CD4-positive, alpha-beta T cell (primary cell): ENCODE data around the gene ABRACL. TPM values are rescaled to one million over a fixed set of nuclear protein-coding genes. Genes with fewer than 3 reads are reported as not detected.

Experiments
- ATAC-seq: fragments of 200-7000 bp; cut with Tn5 transposase; one replicate; pipeline ENCODE4 v1.10.0; 2022; ENCODE audit warnings: mild to moderate bottlenecking; ENCODE audit not compliant: poor library complexity
- CTCF ChIA-PET: fragments of 350-600 bp; sonication (Branson Sonifier 250); formaldehyde crosslinking; loops from one replicate; lab custom pipeline; 2021; ENCODE audit warnings: antibody characterized with exemption, inconsistent platforms; lab: Charles Lee
- POLR2A ChIA-PET: fragments of 350-600 bp; sonication (Branson Sonifier 250); formaldehyde crosslinking; loops from one replicate; lab custom pipeline; 2021; ENCODE audit warnings: antibody characterized with exemption, inconsistent platforms; lab: Charles Lee
- DNase-seq, 14 experiments: peaks; one replicate each; pipeline ENCODE4 v3.0.0-alpha.2; 2013 to 2020; ENCODE audit warnings: mixed read lengths in 2 of 14
- H3K27ac ChIP-seq, 2 donors: one replicate each; pipeline versions ENCODE4 v1.5.1 to v1.7.0; 2013; ENCODE audit warnings: low read length in 2 of 2, low read depth in 1 of 2, mild to moderate bottlenecking in 1 of 2
- H3K27me3 ChIP-seq, 2 experiments: 1 replicate in 1 of 2; 2 replicates in 1 of 2; pipeline versions ENCODE4 v1.6.1 to v1.7.0; 2013; ENCODE audit warnings: low read length in 2 of 2, control low read depth in 1 of 2, mild to moderate bottlenecking in 1 of 2, moderate library complexity in 1 of 2; ENCODE audit not compliant: insufficient read depth in 2 of 2, control insufficient read depth in 1 of 2
- H3K36me3 ChIP-seq: one replicate; pipeline ENCODE4 v1.6.1; 2013; ENCODE audit warnings: low read length, control low read depth; ENCODE audit not compliant: insufficient read depth
- H3K4me1 ChIP-seq: one replicate; pipeline ENCODE4 v1.6.1; 2013; ENCODE audit warnings: low read length, control low read depth; ENCODE audit not compliant: insufficient read depth
- H3K4me3 ChIP-seq: one replicate; pipeline ENCODE4 v1.5.1; 2013; ENCODE audit warnings: mild to moderate bottlenecking, low read length, moderate library complexity
- H3K9me3 ChIP-seq, 2 experiments: 1 replicate in 1 of 2; 2 replicates in 1 of 2; pipeline versions ENCODE4 v1.6.1 to v1.7.0; 2013; ENCODE audit warnings: low read length in 2 of 2, mild to moderate bottlenecking in 2 of 2, control low read depth in 1 of 2, moderate library complexity in 1 of 2; ENCODE audit not compliant: control insufficient read depth in 1 of 2, insufficient read depth in 1 of 2
- H3K27ac Mint-ChIP-seq: one replicate; pipeline ENCODE4 v1.8.0; 2020; ENCODE audit warnings: mixed read lengths
- H3K27me3 Mint-ChIP-seq: one replicate; pipeline ENCODE4 v1.8.0; 2021; ENCODE audit warnings: mixed read lengths
- H3K36me3 Mint-ChIP-seq: one replicate; pipeline ENCODE4 v1.8.0; 2021; ENCODE audit warnings: low read depth, mixed read lengths
- H3K4me1 Mint-ChIP-seq: one replicate; pipeline ENCODE4 v1.8.0; 2021; ENCODE audit warnings: low read depth, mixed read lengths
- H3K4me3 Mint-ChIP-seq: one replicate; pipeline ENCODE4 v1.8.0; 2020; ENCODE audit warnings: mild to moderate bottlenecking, mixed read lengths
- H3K9me3 Mint-ChIP-seq: one replicate; pipeline ENCODE4 v1.8.0; 2020; ENCODE audit warnings: mixed read lengths
- CTCF ChIP-seq: fragments of 200-600 bp; IDR thresholded peaks from one replicate; pipeline ENCODE4 v1.8.0; 2022; ENCODE audit warnings: antibody characterized with exemption, mild to moderate bottlenecking
- intact Hi-C, 2 experiments: fragments of 100-400 bp; cut with DNase I in 1 of 2; cut with micrococcal nuclease in 1 of 2; formaldehyde crosslinking; loops; one replicate each; pipeline versions ENCODE4 v1.15.1 to v1.9.0; 2023 to 2025; cut with DNase I, micrococcal nuclease
- total RNA-seq, 174 experiments: library from RNA in 2 of 174; stranded (reverse) in 2 of 174; gene quantifications; one replicate each; pipeline ENCODE4 v1.2.3 and lab custom pipeline; 2021 to 2026

The ABRACL gene
- total RNA-seq, 2 experiments from 2014 or later: 36.8 to 40.6 TPM

- Histone ChIP-seq H3K27me3 (no peaks in the 10 kb centered on the region), H3K4me3 (peak overlapping the region; percentile 85), H3K36me3 (peaks cover 20% of the 10 kb centered on the region), H3K4me1 (peaks cover 20% of the 10 kb centered on the region), H3K27ac (peak overlapping the region; percentile 12 to 90), H3K9me3 (no peaks in the 10 kb centered on the region)
- no peak for TF ChIP-seq CTCF
- ChIA-PET POLR2A (interaction anchor here (0.5 to 6.0 kb wide), 23 partner anchors 8 to 343 kb away, joined by 3 to 48 read pairs (median 4); partner anchors contain the start of genes CITED2, HECA and REPS1), CTCF (interaction anchor here (1.1 to 1.6 kb wide), 3 partner anchors 10 to 343 kb away, joined by 3 to 4 read pairs (median 3); no protein-coding TSS in a partner anchor)
- DNase-seq (peak in 5 of 14 experiments; percentile 5 to 61 (median 52)), ATAC-seq (no peak)
- Mint-ChIP-seq H3K27ac (no peak overlapping the region), H3K36me3 (peaks cover 44% of the 10 kb centered on the region), H3K4me3 (no peak overlapping the region), H3K27me3 (no peaks in the 10 kb centered on the region), H3K4me1 (peaks cover 38% of the 10 kb centered on the region), H3K9me3 (no peaks in the 10 kb centered on the region)
- intact Hi-C loops: loop anchor here in 1 of 2 experiments (5.0 kb wide), 1 partner anchor 142 kb away; no protein-coding TSS in a partner anchor
These were observed 1.9 kb downstream of the ABRACL start for GRCh38 chr6:139030228-139030963.

- H3K27me3 Mint-ChIP-seq: no peaks in the 10 kb centered on the region
- CTCF ChIA-PET: no interaction called here
These were observed 8.9 kb downstream of the ABRACL start for GRCh38 chr6:139037490-139037889.

GRCh38 chr6:139044250-139044649, 15.7 kb downstream of the ABRACL start:
- H3K36me3 Mint-ChIP-seq: peaks cover 55% of the 10 kb centered on the region
- H3K9me3 Mint-ChIP-seq: no peaks in the 10 kb centered on the region
- H3K4me3 ChIP-seq: no peak overlapping the region
- no peak overlapping the region for H3K27ac ChIP-seq
- peaks cover 40% of the 10 kb centered on the region for H3K36me3 ChIP-seq
- DNase-seq (no peak), ATAC-seq (no peak)
- TF ChIP-seq CTCF: no peak
- POLR2A ChIA-PET: interaction anchor here (0.8 to 1.5 kb wide), 3 partner anchors 11 to 17 kb away, joined by 3 read pairs; no protein-coding TSS in a partner anchor
- no peak overlapping the region for H3K27ac Mint-ChIP-seq
- H3K27me3 Mint-ChIP-seq: no peaks in the 10 kb centered on the region
- no peaks in the 10 kb centered on the region for H3K4me1 ChIP-seq
- H3K9me3 ChIP-seq: no peaks in the 10 kb centered on the region
- no peak overlapping the region for H3K4me3 Mint-ChIP-seq
- peaks cover 17% of the 10 kb centered on the region for H3K4me1 Mint-ChIP-seq
- H3K27me3 ChIP-seq: no peaks in the 10 kb centered on the region
- CTCF ChIA-PET: no interaction called here
- intact Hi-C loops: no loop called here

More at GRCh38 chr6:139037490-139037889, 8.9 kb downstream of the ABRACL start:
- intact Hi-C loops: loop anchor here in 1 of 2 experiments (5.0 kb wide), 1 partner anchor 70 kb away; no protein-coding TSS in a partner anchor
- no peaks in the 10 kb centered on the region for H3K27me3 ChIP-seq
- no peaks in the 10 kb centered on the region for H3K9me3 Mint-ChIP-seq
- peaks cover 78% of the 10 kb centered on the region for H3K36me3 ChIP-seq
- H3K4me1 Mint-ChIP-seq: peaks cover 50% of the 10 kb centered on the region
- no peak overlapping the region for H3K27ac Mint-ChIP-seq
- H3K9me3 ChIP-seq: no peaks in the 10 kb centered on the region
- H3K4me3 ChIP-seq: no peak overlapping the region
- no peak overlapping the region for H3K4me3 Mint-ChIP-seq
- POLR2A ChIA-PET: interaction anchor here (0.7 kb wide), 1 partner anchor 59 kb away, joined by 3 read pairs; no protein-coding TSS in a partner anchor
- H3K4me1 ChIP-seq: peaks cover 8% of the 10 kb centered on the region
- no peak overlapping the region for H3K27ac ChIP-seq
- H3K36me3 Mint-ChIP-seq: peaks cover 89% of the 10 kb centered on the region
- DNase-seq: no peak
- no peak for ATAC-seq
- TF ChIP-seq CTCF: no peak
